Measurements from ENCODE around the gene SLC35C1.

DNA sequence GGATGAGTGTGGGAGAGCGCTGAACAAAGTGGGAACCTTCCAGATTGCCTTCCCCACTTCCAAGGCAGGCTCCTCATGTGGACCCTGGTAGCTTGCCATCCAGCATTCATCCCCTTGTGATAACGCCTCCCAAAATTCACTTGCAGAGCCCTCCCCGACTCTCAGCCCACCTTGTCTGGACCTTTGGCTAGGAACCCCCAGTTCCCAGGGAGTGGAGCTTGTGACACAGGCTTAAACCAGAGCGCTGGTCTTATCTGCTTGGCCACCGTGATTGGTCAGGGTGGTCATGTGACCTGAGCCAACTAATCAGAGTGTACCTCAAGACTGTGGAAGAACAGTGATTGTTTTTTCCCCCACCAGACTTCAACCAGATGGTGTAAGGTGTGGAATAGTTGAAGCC, 9.6 kb upstream of the SLC35C1 start:
- TF ChIP-seq, protein P1, sequence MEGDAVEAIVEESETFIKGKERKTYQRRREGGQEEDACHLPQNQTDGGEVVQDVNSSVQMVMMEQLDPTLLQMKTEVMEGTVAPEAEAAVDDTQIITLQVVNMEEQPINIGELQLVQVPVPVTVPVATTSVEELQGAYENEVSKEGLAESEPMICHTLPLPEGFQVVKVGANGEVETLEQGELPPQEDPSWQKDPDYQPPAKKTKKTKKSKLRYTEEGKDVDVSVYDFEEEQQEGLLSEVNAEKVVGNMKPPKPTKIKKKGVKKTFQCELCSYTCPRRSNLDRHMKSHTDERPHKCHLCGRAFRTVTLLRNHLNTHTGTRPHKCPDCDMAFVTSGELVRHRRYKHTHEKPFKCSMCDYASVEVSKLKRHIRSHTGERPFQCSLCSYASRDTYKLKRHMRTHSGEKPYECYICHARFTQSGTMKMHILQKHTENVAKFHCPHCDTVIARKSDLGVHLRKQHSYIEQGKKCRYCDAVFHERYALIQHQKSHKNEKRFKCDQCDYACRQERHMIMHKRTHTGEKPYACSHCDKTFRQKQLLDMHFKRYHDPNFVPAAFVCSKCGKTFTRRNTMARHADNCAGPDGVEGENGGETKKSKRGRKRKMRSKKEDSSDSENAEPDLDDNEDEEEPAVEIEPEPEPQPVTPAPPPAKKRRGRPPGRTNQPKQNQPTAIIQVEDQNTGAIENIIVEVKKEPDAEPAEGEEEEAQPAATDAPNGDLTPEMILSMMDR (IDR thresholded peaks at IDR 0.05; ENCODE audit: low read depth, low read length), result no peak
- no peak for TF ChIP-seq EZH2phosphoT487 (IDR thresholded peaks at IDR 0.05; ENCODE audit: low read depth)

Data from OCI-LY3 (cell line).